ENCODE results near the gene STIMATE. TPM values are rescaled to one million over a fixed set of nuclear protein-coding genes. Genes with fewer than 3 reads are reported as not detected.

STIMATE gene
- total RNA-seq: 22.0 and 23.0 TPM in 2 replicates

- intact Hi-C loops (cut with micrococcal nuclease): loop anchor here (1.0 to 10.0 kb wide), 12 partner anchors 127 to 995 kb away; partner anchors contain the start of genes DCP1A, GLT8D1, NEK4 and PBRM1
These were observed at the start of gene STIMATE for GRCh38 chr3:52897130-52898122. Gene STIMATE (minus strand): TSS chr3:52897548. CDS start chr3:52897450, 98 bp downstream.

DNA sequence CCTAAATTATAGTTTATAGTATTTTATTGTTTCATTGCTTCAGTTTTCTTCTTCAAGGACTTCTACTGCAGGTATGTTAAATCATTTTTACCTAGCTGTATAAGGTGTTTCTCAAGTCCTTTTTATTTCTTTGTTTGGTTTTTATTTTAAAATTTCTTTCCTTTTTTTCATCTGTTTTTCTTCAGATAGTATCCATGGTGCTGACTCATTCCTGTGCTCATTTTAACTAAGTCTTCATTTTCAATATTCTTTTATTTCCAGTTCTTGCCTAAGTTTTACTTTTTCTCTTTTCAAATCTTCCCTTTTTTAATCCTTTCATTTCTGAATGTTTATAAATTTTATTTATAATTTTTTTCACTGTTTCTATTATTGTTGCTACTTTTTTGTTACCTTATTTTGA, 42.3 kb upstream of the STIMATE start:
- intact Hi-C loops (cut with micrococcal nuclease): no loop called here

GRCh38 chr3:52934630-52935530, 37.5 kb upstream of the STIMATE start:
- intact Hi-C loops (cut with micrococcal nuclease): loop anchor here (1.0 to 2.0 kb wide), 5 partner anchors 84 to 193 kb away; partner anchors contain the start of genes NEK4 and SFMBT1

GRCh38 chr3:52931889-52932288, 34.5 kb upstream of the STIMATE start:
- intact Hi-C loops (cut with micrococcal nuclease): no loop called here

DNA sequence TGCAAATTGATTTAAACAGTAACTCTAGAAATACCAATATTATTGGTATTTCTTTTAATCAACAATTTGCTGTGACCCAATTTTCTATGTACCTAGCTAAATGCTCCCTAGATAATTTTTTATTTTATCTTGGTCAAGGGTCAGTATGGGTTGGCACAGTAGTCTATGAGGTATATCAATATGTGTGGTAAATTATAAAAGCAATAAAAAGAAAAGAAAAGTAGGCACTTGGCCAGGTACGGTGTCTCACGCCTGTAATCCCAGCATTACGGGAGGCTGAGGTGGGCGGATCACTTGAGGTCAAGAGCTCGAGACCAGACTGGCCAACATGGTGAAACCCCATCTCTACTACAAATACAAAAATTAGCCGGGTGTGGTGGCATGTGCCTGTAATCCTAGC, 34.0 kb upstream of the STIMATE start:
- intact Hi-C loops (cut with micrococcal nuclease): no loop called here

DNA sequence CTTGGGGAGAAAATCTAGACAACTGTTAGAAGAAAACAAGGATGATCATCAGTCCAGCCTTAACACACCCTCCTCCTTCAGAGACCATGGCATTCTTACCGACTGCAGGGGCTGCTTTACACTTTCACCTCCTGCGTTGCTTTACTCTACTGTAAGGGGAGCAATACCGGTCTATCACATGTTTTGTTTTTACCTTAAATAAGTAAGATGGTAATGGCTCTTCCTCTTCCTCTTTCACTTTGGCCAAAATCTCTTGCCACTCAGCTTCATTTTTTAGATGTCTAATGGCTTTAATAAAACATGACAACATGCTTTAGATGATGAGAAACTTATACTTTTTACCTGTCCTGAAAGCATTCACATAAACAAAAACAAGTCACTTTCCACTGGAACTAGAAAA, 33.4 kb upstream of the STIMATE start:
- intact Hi-C loops (cut with micrococcal nuclease): no loop called here

GRCh38 chr3:52926554-52926953, 29.2 kb upstream of the STIMATE start:
- intact Hi-C loops (cut with micrococcal nuclease): no loop called here

DNA sequence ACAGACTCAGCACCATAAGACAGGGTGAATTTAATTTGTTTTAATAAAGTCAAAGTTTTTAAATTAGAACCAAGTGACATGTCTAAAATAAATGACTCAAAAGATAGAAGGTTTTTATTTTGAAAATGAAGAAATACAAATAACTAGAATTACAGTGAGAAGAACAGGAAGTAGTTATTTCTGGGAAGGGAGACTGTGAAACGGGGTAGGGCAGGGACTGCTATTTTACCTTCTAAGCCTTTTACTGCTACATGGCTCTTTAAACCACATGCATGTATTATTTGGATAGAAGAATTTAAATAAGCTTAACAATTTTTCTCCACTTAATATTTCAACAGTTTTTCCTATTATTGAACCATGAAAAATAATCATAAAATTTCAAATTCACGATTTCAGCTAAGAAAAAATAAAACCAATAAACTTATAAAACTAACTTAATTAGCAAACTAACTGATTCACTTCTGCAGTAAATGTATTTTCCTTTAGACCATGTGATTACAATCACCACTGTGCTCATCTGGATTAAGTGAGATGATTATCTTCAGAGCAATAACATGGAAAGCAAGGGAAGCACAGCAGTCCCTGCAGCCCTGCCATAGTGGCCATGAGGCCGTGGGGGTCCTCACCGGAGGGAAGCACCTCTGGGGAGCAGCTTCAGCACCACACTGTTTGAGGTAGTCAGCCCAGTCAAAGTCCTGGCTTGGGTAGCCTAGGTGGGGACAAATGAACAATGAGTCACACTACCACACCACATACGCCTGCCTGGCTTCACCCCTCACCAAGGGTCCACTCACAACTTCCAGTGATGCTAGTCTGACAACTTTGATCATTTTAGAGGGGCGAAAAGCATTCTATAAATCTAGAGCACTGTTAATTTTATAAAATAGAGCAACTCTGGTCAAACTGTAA, 28.3 kb upstream of the STIMATE start:
- intact Hi-C loops (cut with micrococcal nuclease): no loop called here

DNA sequence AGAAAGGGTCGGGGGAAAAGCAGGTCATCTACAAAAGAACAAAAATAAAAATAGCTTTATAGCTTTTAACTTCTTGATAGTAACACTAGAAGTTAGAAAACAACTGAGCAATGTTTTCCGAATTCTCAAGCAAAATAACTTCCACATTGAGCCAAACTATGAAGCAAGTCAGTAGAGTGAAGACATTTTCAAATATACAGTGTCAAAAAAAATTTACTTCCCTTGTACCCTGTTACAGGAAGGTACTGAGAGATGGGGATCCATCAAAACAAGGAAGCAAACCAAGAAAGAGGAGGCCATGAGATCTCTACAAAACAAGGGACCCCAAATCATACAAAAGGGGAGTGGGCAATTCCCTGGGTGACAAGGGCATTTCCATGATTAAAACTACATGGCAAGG, 26.6 kb upstream of the STIMATE start:
- intact Hi-C loops (cut with micrococcal nuclease): no loop called here

GRCh38 chr3:52920841-52921240, 23.5 kb upstream of the STIMATE start:
- intact Hi-C loops (cut with micrococcal nuclease): no loop called here

- intact Hi-C loops (cut with micrococcal nuclease): no loop called here
These were observed 19.7 kb upstream of the STIMATE start for GRCh38 chr3:52917044-52917443.

- intact Hi-C loops (cut with micrococcal nuclease): no loop called here
These were observed 17.9 kb upstream of the STIMATE start for GRCh38 chr3:52915294-52915693.

- intact Hi-C loops (cut with micrococcal nuclease): no loop called here
These were observed 15.8 kb upstream of the STIMATE start for GRCh38 chr3:52912885-52913731.

GRCh38 chr3:52910823-52911222, 13.5 kb upstream of the STIMATE start:
- intact Hi-C loops (cut with micrococcal nuclease): no loop called here

DNA sequence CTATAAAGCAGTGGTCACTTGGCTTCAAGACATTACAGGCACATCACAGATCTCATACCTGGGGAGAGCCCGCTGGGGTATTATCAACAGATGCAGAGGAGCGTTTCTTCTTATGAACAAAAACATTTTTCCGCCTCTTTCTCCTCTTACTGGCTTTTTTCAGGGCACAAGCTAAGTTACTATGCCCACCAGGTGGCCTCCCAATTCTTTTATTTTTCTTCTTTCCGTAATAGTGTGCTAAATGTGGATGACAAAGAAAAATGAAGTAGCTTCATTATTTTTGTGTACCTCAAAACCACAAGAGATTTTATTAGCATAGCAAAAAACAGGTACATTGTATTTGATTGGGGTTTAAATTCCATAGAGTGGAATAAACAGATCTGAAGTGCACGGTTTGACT, 10.1 kb upstream of the STIMATE start:
- intact Hi-C loops (cut with micrococcal nuclease): no loop called here

DNA sequence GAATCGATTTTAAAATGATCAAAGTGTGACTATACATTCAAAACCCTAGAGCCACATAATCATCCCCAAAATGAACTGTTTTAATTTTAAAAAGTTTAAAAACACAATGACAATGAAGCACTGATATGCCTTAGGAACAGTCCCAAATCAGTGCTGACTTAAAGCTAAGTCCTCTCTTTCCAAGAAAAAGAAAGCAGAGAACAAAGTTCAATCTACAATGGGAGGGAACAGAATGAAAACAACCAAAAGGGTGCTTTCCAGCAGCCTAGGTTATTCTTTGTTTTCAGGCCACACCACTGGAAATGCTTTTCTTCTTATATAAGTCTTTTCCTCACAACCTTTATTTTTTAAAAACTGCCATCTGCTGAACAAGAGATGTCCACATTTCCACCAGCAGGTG, 7.2 kb upstream of the STIMATE start:
- intact Hi-C loops (cut with micrococcal nuclease): no loop called here

DNA sequence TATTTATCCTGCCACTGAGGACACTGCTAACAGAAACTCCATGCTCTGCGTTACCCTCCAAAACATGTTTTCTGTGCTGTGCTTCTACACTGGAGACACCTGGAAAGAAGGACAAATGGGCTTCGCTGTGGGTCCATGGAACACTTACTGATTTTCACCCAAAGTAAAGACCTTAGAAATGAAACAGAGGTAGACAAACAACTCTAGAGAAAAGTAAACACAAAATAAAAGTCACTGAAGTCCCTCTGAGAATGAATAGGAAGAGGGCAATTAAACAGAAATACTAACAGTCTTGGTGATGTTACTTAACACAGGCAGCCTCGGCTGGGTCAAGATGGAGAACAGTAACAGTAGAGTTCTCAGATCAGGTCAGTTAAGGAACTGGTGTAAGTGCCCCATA, 6.7 kb upstream of the STIMATE start:
- intact Hi-C loops (cut with micrococcal nuclease): no loop called here

- intact Hi-C loops (cut with micrococcal nuclease): loop anchor here (1.0 to 10.0 kb wide), 12 partner anchors 126 to 996 kb away; partner anchors contain the start of genes DCP1A, GLT8D1, NEK4 and PBRM1
These were observed 735 bp downstream of the STIMATE start for GRCh38 chr3:52896613-52897012.

- intact Hi-C loops (cut with micrococcal nuclease): loop anchor here (2.0 to 10.0 kb wide), 7 partner anchors 125 to 996 kb away; partner anchors contain the start of genes DCP1A, NEK4, PRKCD and SELENOK
These were observed 1.2 kb downstream of the STIMATE start for GRCh38 chr3:52896151-52896550.
